GM23248 (cell line): ENCODE data around the gene KLK4.

ENCODE experiments used
- EZH2 ChIP-seq: fragments of 200-600 bp; sonication (generic); IDR thresholded peaks from 2 replicates; pipeline ENCODE4 v1.6.1; 2018; ENCODE audit warnings: antibody characterized with exemption, mild to moderate bottlenecking; ENCODE audit not compliant: insufficient read depth, poor library complexity, severe bottlenecking
- EZH2phosphoT487 ChIP-seq: fragments of 200-600 bp; sonication (generic); IDR thresholded peaks from 2 replicates; pipeline ENCODE4 v1.6.1; 2018; ENCODE audit warnings: antibody characterized with exemption, moderate library complexity, mild to moderate bottlenecking, low read depth; ENCODE audit not compliant: insufficient read depth

DNA sequence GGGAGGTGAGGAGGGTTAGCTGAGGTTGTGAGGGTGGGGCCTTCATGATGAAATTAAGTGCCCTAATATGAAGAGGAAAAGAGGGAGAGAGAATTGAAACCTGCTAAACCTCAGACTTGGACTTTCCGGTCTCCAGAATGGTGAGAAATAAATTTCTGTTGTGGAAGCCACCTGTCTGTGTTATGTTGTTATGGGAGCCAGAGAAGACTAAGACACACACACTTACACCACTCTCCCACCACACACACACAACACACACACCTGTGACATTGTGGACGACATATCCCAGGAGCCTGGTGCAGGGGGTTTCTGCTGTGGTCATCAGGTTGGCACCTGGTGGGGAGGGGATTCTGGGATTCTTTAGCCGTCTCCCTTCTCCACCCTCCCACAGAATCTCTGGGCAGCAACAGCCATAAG lies 14.0 kb downstream of the KLK4 start:
- TF ChIP-seq EZH2phosphoT487, result no peak
- no peak for TF ChIP-seq EZH2
